Activated CD8-positive, alpha-beta T cell treated with anti-CD3 and anti-CD28 coated beads, Interleukin-2, amount 10 ng/mL, durations not matched to agents 7 days and 5 days (primary cell): ENCODE data around the gene CENPA. TPM values are rescaled to one million over a fixed set of nuclear protein-coding genes. Genes with fewer than 3 reads are reported as not detected.
"Not testable (repeated sequence)": the region's sequence is repeated elsewhere in the genome, so short reads cannot be mapped to it uniquely, and the experiment has no call there.

Source experiments
- ATAC-seq: fragments of 150-1000 bp; cut with Tn5 transposase; one replicate; pipeline ENCODE4 v1.10.0; 2021; ENCODE audit warnings: moderate library complexity
- CTCF ChIA-PET: fragments of 350-600 bp; sonication (Branson Sonifier 250); formaldehyde crosslinking; loops from one replicate; lab custom pipeline; 2021; ENCODE audit warnings: antibody characterized with exemption; lab: Charles Lee
- POLR2A ChIA-PET: fragments of 350-600 bp; sonication (Branson Sonifier 250); formaldehyde crosslinking; loops from one replicate; lab custom pipeline; 2021; ENCODE audit warnings: antibody characterized with exemption; lab: Charles Lee
- DNase-seq: peaks from one replicate; pipeline ENCODE4 v3.0.0-alpha.2; 2020
- H3K27ac Mint-ChIP-seq: one replicate; pipeline ENCODE4 v1.8.0; 2021; ENCODE audit warnings: mild to moderate bottlenecking, mixed read lengths
- H3K27me3 Mint-ChIP-seq: one replicate; pipeline ENCODE4 v1.8.0; 2021; ENCODE audit warnings: low read depth, mixed read lengths
- H3K36me3 Mint-ChIP-seq: one replicate; pipeline ENCODE4 v1.8.0; 2021; ENCODE audit warnings: low read depth, mixed read lengths
- H3K4me1 Mint-ChIP-seq: one replicate; pipeline ENCODE4 v1.8.0; 2021; ENCODE audit warnings: low read depth, mixed read lengths
- H3K4me3 Mint-ChIP-seq: one replicate; pipeline ENCODE4 v1.8.0; 2021; ENCODE audit warnings: mild to moderate bottlenecking, mixed read lengths
- H3K9me3 Mint-ChIP-seq: one replicate; pipeline ENCODE4 v1.8.0; 2022; ENCODE audit warnings: mixed read lengths; ENCODE audit not compliant: insufficient read depth
- total RNA-seq, 2 experiments: library from RNA; stranded (reverse); gene quantifications; one replicate each; pipeline ENCODE4 v1.2.3, GENCODE V29; 2021

Gene CENPA
- total RNA-seq, 2 experiments from 2014 or later: 55.2 to 58.1 TPM

DNA sequence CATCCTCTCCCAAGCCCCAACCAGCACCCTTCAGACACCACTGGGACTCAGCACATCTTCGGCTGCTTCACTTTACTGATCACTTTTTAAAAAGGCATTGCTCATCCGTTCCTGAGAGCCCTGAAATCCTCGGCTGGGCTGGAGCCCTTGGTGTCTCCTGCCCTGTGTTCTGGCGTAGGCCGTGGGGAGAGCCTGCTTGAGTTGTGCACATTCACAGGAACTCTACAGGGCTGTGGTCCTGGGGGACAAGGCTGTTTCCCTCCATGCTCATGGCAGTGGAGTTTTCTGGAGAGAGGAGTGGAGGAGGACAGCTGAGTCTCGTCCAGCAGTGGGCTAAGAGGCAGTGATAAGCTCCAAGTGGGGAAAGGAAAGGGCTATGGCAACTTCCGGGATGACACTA is 15.9 kb downstream of the CENPA start:
- H3K4me3 Mint-ChIP-seq: no peak overlapping the region
- peaks cover 34% of the 10 kb centered on the region for H3K36me3 Mint-ChIP-seq
- ChIA-PET CTCF (no interaction called here), POLR2A (no interaction called here)
- ATAC-seq (no peak), DNase-seq (no peak)
- H3K9me3 Mint-ChIP-seq: no peaks in the 10 kb centered on the region
- H3K27me3 Mint-ChIP-seq: no peaks in the 10 kb centered on the region
- no peaks in the 10 kb centered on the region for H3K4me1 Mint-ChIP-seq
- peak overlapping the region; percentile 34 for H3K27ac Mint-ChIP-seq

DNA sequence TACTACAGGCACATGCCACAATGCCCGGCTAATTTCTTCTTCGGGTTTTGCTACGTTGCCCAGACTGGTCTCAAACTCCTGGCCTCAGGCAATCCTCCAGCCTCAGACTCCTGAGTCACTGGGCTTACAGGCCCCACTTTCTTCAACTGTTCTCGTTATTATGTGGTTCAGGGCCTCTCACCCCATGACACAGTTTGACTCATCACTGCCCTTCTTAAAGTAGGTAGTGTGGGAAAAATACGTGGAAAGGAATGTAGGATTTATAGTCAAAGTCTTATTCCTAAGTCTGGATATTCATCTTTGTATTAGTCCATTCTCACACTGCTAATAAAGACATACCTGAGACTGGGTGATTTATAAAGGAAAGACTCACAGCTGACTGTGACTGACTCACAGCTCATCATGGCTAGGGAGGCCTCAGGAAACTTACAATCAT is 19.4 kb downstream of the CENPA start:
- no peaks in the 10 kb centered on the region for H3K27me3 Mint-ChIP-seq
- CTCF ChIA-PET: no interaction called here
- DNase-seq: no peak
- no peak overlapping the region for H3K4me3 Mint-ChIP-seq
- POLR2A ChIA-PET: no interaction called here
- H3K36me3 Mint-ChIP-seq: peaks cover 13% of the 10 kb centered on the region
- no peak overlapping the region for H3K27ac Mint-ChIP-seq
- no peaks in the 10 kb centered on the region for H3K9me3 Mint-ChIP-seq
- ATAC-seq: no peak
- peaks cover 8% of the 10 kb centered on the region for H3K4me1 Mint-ChIP-seq

DNA sequence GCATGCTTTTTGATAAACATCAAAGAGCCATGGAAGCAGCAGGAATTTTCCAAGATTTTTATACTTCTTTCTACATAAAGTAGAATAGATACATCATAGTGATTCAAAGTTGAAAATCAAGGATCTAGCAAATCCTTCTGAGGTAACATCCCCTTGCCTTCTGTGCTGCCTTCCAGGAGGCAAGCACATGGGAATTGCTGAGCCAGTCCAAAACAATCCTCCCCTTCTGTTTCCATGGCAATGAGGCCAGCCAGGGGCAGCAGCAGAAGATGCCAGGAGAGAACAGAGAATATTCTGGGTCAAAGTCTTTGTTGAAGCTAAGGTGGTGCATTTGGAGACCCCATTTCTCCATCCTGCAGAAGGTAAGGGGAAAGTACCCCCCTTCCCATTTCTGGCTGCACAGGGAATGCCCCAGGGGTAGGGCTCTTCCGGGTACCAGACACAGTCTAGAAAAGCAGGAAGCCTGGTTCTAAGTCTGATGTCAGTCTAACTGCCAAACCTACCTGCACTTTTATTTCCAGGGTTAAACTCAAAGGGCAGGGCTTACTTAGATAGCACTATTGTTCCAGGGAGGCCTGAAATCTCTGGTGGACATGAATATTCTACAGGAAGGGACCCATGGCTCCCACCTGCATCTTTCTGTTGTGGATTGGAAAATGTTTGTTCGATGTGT is 22.1 kb downstream of the CENPA start:
- Mint-ChIP-seq H3K9me3 (no peaks in the 10 kb centered on the region), H3K4me3 (no peak overlapping the region), H3K36me3 (no peaks in the 10 kb centered on the region), H3K27me3 (no peaks in the 10 kb centered on the region), H3K4me1 (peaks cover 15% of the 10 kb centered on the region), H3K27ac (no peak overlapping the region)
- ChIA-PET CTCF (no interaction called here), POLR2A (no interaction called here)
- ATAC-seq (no peak), DNase-seq (no peak)

DNA sequence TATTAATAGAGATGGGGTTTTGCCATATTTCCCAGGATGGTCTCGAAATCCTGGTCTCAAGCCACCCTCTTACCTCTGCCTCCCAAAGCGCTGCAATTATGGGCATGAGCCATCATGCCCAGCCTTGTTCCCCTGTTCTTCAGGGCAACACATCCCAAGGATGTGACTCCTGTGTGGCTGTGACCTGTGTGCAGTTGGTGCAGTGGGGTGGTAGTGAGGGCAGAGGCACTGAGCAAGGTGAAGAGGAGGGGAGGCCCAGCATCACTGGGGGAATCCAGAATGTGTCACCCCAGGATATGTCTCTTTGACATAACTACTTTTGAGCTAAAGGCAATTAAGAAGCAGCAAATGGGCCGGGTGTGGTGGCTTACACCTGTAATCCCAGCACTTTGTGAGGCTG is 23.4 kb downstream of the CENPA start:
- POLR2A ChIA-PET: no interaction called here
- Mint-ChIP-seq H3K9me3 (no peaks in the 10 kb centered on the region), H3K4me3 (no peak overlapping the region), H3K4me1 (peaks cover 15% of the 10 kb centered on the region), H3K27ac (peak overlapping the region; percentile 28), H3K36me3 (no peaks in the 10 kb centered on the region), H3K27me3 (no peaks in the 10 kb centered on the region)
- DNase-seq: no peak
- no peak for ATAC-seq
- CTCF ChIA-PET: interaction anchor here (1.0 to 1.2 kb wide), 2 partner anchors 37 to 232 kb away, joined by 3 read pairs; no protein-coding TSS in a partner anchor

DNA sequence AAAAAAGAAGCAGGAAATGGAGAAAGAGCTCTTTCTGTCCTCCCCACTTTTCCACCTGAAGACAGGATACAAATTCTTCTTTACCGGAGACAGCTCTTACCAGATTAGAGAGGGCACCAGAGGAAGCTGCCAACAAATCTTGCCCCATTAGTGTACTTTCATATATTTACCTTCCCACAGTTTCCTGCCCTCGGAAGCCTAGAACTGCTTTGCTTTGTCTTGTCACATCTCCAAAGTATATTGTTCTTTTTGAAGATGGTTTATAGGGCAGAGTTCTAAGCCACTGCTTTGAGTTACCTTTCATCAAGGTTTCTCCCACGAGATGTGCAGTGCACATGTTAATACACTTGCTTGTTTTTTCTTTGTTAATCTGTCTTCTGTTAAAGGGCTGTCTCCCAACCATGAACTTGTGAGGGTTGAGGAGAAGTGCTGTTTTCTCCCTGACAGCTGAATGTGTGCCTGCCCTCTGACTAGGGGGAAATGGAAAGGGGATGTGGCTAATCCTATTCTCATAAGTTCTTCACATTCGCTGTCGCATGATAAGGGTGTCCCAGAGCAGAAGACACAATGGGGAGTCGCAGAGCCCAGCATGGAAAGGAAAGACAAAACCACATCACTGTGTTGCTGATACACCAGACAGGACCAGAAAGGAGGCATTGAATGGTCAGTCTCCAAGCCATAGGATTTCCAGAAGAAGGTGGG is 24.2 kb downstream of the CENPA start:
- peak; percentile 50 for ATAC-seq
- H3K27me3 Mint-ChIP-seq: no peaks in the 10 kb centered on the region
- POLR2A ChIA-PET: no interaction called here
- H3K4me1 Mint-ChIP-seq: peaks cover 15% of the 10 kb centered on the region
- no peak for DNase-seq
- no peak overlapping the region for H3K4me3 Mint-ChIP-seq
- H3K9me3 Mint-ChIP-seq: no peaks in the 10 kb centered on the region
- no peaks in the 10 kb centered on the region for H3K36me3 Mint-ChIP-seq
- CTCF ChIA-PET: interaction anchor here (1.0 to 1.2 kb wide), 2 partner anchors 36 to 232 kb away, joined by 3 read pairs; no protein-coding TSS in a partner anchor
- H3K27ac Mint-ChIP-seq: no peak overlapping the region

DNA sequence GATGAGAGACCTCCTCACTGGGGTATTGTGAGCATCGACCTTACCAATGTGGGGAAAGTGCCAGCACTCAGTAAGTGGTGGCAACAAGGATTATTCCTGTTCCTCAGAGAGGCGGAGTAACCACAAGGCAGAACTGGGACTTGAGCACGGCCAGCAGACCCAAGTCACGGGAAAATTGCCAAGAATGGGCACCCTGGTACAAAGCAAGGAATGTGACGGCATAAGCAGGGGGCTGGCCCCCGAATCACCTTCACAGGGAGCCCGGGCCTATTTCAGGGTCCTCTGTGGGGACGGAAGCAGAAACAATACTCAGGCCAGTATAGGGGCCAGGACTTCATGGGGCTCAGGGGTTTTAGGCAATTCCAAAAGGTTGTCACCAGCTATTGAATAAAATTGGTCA is 25.4 kb downstream of the CENPA start:
- POLR2A ChIA-PET: no interaction called here
- ATAC-seq (no peak), DNase-seq (no peak)
- Mint-ChIP-seq H3K9me3 (no peaks in the 10 kb centered on the region), H3K4me3 (no peak overlapping the region), H3K36me3 (no peaks in the 10 kb centered on the region), H3K27ac (no peak overlapping the region), H3K27me3 (no peaks in the 10 kb centered on the region), H3K4me1 (peaks cover 15% of the 10 kb centered on the region)
- CTCF ChIA-PET: no interaction called here

DNA sequence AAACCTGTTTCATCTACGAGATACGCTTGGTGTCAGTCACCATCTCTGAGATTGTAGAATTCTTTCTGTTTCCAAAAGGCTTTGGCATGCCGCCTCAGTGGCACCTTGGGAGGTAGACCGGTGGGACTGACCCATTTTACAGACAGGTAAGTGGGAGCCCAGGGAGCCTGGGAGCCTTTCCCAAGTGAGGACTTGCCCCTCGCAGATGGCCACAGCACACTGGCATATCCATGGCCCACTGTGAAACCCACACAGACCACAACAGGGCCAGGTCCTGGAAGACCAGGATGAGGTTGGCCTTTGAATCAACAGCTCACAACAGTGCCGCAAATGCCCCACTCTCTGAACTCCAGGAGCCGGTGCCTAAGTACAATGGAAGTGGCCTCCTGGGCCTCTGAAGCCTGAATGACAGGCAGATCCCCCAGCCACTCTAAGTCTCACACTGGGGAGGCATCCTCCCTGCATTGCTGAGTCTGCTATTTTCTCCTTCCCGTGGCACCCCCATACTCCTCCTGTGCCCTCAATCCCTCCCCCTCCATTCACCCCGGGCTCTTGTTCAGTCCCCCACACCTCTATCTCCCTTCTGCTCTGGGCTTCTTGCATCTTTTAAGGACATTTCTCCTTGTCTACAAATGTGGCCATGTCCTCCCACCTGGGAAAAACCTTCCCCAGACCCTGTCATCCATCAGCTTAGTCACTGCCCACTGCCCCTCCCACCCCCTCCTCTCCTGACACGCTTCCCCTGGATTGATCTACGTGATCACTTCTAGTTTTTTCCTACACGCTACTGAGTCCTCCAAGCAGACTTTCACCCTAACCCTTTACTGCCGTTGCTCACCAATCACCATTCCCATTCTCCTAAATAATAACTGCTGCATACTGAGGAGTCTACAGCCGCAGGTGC is 26.2 kb downstream of the CENPA start:
- H3K27ac Mint-ChIP-seq: no peak overlapping the region
- CTCF ChIA-PET: interaction anchor here (0.7 to 1.8 kb wide), 2 partner anchors 34 to 179 kb away, joined by 3 to 4 read pairs; no protein-coding TSS in a partner anchor
- peaks cover 15% of the 10 kb centered on the region for H3K4me1 Mint-ChIP-seq
- POLR2A ChIA-PET: no interaction called here
- no peaks in the 10 kb centered on the region for H3K9me3 Mint-ChIP-seq
- H3K4me3 Mint-ChIP-seq: no peak overlapping the region
- no peak for DNase-seq
- H3K36me3 Mint-ChIP-seq: no peaks in the 10 kb centered on the region
- no peaks in the 10 kb centered on the region for H3K27me3 Mint-ChIP-seq
- no peak for ATAC-seq

DNA sequence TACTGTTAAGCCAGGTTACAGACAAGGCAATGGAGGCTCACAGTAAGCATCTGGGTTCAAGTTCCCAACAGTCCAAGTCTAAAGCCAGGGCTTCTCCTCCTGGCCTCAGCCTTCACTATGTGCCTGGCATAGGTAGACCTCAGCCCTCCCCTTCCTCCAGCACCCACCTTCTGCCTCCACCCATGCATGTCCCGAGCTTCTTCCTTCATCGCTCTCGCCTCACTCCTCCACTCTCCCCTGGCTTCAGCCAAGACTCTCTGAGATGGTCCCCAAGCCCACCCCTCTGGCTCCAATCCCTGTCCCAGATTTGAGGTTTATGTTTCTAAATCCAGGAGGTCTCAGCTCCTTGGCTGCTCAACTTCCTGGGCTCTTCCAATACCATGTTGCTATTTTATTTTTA is 26.9 kb downstream of the CENPA start:
- Mint-ChIP-seq H3K36me3 (no peaks in the 10 kb centered on the region), H3K9me3 (no peaks in the 10 kb centered on the region), H3K4me1 (peaks cover 15% of the 10 kb centered on the region), H3K4me3 (no peak overlapping the region), H3K27me3 (no peaks in the 10 kb centered on the region), H3K27ac (no peak overlapping the region)
- no peak for ATAC-seq
- no peak for DNase-seq
- POLR2A ChIA-PET: interaction anchor here (0.6 kb wide), 1 partner anchor 204 kb away, joined by 4 read pairs; no protein-coding TSS in a partner anchor
- CTCF ChIA-PET: interaction anchor here (0.7 to 1.8 kb wide), 2 partner anchors 33 to 179 kb away, joined by 3 to 4 read pairs; no protein-coding TSS in a partner anchor

DNA sequence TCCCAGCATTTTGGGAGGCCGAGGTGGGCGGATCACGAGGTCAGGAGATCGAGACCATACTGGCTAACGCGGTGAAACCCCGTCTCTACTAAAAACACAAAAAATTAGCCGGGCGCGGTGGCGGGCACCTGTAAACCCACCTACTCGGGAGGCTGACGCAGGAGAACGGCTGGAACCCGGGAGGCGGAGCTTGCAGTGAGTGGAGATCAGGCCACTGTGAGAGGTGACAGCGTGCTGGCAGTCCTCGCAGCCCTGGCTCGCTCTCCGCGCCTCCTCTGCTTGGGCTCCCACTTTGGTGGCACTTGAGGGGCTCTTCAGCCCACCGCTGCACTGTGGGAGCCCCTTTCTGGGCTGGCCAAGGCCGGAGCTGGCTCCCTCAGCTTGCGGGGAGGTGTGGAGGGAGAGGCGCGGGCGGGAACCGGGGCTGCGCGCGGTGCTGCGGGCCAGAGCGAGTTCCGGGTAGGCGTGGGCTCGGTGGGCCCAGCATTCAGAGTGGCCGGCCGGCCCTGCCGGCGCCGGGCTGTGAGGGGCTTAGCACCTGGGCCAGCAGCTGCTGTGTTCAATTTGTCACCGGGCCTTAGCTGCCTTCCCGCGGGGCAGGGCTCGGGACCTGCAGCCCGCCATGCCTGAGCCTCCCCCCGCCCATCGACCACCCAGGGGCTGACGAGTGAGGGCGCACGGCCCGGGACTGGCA is 28.4 kb downstream of the CENPA start:
- CTCF ChIA-PET: interaction anchor here (1.8 kb wide), 1 partner anchor 32 kb away, joined by 4 read pairs; no protein-coding TSS in a partner anchor
- POLR2A ChIA-PET, H3K27me3 Mint-ChIP-seq, H3K36me3 Mint-ChIP-seq, H3K27ac Mint-ChIP-seq, DNase-seq, H3K4me3 Mint-ChIP-seq, H3K9me3 Mint-ChIP-seq, ATAC-seq: not testable (repeated sequence)
- H3K4me1 Mint-ChIP-seq: peaks cover 14% of the 10 kb centered on the region

DNA sequence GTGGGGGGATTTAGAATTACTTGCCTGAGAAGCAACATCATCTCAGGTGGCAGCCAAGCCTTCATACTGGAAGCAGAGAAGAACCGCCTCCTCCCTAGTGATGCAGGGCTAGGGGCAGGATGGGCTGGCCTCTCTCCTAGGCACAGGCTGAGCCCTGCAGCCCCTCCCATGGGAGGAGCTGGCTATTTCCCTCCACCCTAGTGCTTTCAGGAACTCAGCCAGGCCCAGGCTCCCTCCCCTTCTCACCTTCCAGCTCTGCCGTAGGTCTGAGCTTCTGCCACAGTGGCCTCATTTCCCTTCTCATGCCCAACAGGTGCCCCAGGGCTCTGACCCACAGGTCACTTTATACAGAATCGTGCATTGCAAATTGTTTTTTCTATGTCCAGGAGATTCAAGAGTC is 31.0 kb downstream of the CENPA start:
- peak; percentile 47 for ATAC-seq
- H3K36me3 Mint-ChIP-seq: no peaks in the 10 kb centered on the region
- ChIA-PET CTCF (no interaction called here), POLR2A (interaction anchor here (0.6 to 0.7 kb wide), 2 partner anchors 56 to 245 kb away, joined by 3 read pairs; no protein-coding TSS in a partner anchor)
- no peak for DNase-seq
- H3K27ac Mint-ChIP-seq: no peak overlapping the region
- H3K4me3 Mint-ChIP-seq: no peak overlapping the region
- H3K27me3 Mint-ChIP-seq: peaks cover 3% of the 10 kb centered on the region
- H3K4me1 Mint-ChIP-seq: no peaks in the 10 kb centered on the region
- H3K9me3 Mint-ChIP-seq: no peaks in the 10 kb centered on the region

DNA sequence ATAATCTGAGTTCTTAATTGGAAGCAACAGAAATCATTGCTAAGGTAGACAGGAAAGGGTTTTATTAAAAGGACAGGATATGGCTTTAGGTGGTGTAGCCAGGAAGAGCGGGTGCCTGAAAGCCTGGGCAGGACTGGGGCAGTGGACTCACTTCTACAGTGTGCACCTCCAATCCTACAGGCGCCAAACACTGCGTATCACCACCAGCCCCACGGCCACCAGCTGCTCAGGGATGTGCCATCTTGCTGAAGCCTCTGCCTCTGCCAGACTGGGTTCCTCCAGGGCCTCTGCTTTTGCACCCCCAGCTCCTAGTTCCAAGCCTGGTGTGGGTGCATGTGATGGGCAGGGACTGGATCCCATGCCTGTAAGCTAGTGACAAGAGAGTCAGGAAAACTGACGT is 32.4 kb downstream of the CENPA start:
- ChIA-PET POLR2A (no interaction called here), CTCF (no interaction called here)

More for the DNA sequence above, 32.4 kb downstream of the CENPA start:
- H3K36me3 Mint-ChIP-seq: no peaks in the 10 kb centered on the region
- H3K4me1 Mint-ChIP-seq: no peaks in the 10 kb centered on the region
- peaks cover 3% of the 10 kb centered on the region for H3K27me3 Mint-ChIP-seq
- DNase-seq (no peak), ATAC-seq (no peak)
- H3K9me3 Mint-ChIP-seq: no peaks in the 10 kb centered on the region
- H3K4me3 Mint-ChIP-seq: no peak overlapping the region
- no peak overlapping the region for H3K27ac Mint-ChIP-seq
